DOHH2 (cell line): ENCODE measurements around the gene CDK5RAP2.

Source experiments
- H3F3A ChIP-seq: fragments of 200-600 bp; sonication (generic), shearing (Covaris generic); 2 replicates; pipeline ENCODE4 v1.6.0; 2016; ENCODE audit warnings: antibody characterized with exemption, mild to moderate bottlenecking; ENCODE audit not compliant: control insufficient read depth, insufficient read depth
- H3K27ac ChIP-seq: fragments of 200-600 bp; sonication (generic); 2 replicates; pipeline ENCODE4 v1.5.1; 2014; ENCODE audit warnings: low read depth, mild to moderate bottlenecking, low read length, moderate library complexity
- H3K27me3 ChIP-seq: fragments of 200-600 bp; sonication (generic); 2 replicates; pipeline ENCODE4 v1.6.1; 2014; ENCODE audit warnings: mild to moderate bottlenecking, low read length, mixed read lengths; ENCODE audit not compliant: control insufficient read depth
- H3K36me3 ChIP-seq: fragments of 200-600 bp; sonication (generic); 2 replicates; pipeline ENCODE4 v1.6.1; 2014; ENCODE audit warnings: mild to moderate bottlenecking, low read length, moderate library complexity, mixed read lengths; ENCODE audit not compliant: control insufficient read depth
- H3K4me1 ChIP-seq: fragments of 200-600 bp; sonication (generic); 2 replicates; pipeline ENCODE4 v1.6.1; 2014; ENCODE audit warnings: mild to moderate bottlenecking, low read length, mixed read lengths; ENCODE audit not compliant: control insufficient read depth
- H3K4me2 ChIP-seq: fragments of 200-600 bp; sonication (generic); 2 replicates; pipeline ENCODE4 v1.6.0; 2014; ENCODE audit warnings: mild to moderate bottlenecking, low read length, moderate library complexity
- H3K4me3 ChIP-seq: fragments of 200-600 bp; sonication (generic); 2 replicates; pipeline ENCODE4 v1.5.1; 2014; ENCODE audit warnings: mild to moderate bottlenecking, low read length, mixed read lengths
- H3K79me2 ChIP-seq: fragments of 200-600 bp; sonication (generic); 2 replicates; pipeline ENCODE4 v1.6.1; 2014; ENCODE audit warnings: mild to moderate bottlenecking, low read length, mixed read lengths; ENCODE audit not compliant: control insufficient read depth
- H3K9me2 ChIP-seq: fragments of 200-600 bp; sonication (generic); replicated peaks from 2 replicates; pipeline ENCODE4 v1.6.1; 2014; ENCODE audit warnings: mild to moderate bottlenecking, low read length, mixed read lengths; ENCODE audit not compliant: control insufficient read depth
- H3K9me3 ChIP-seq: fragments of 200-600 bp; sonication (generic); 2 replicates; pipeline ENCODE4 v1.6.1; 2014; ENCODE audit warnings: antibody characterized with exemption, low read length, mixed read lengths; ENCODE audit not compliant: control insufficient read depth, insufficient read depth
- H4K20me1 ChIP-seq: fragments of 200-600 bp; sonication (generic); 2 replicates; pipeline ENCODE4 v1.6.0; 2014; ENCODE audit warnings: low read depth, mild to moderate bottlenecking, antibody characterized with exemption, low read length, moderate library complexity; ENCODE audit not compliant: control insufficient read depth, insufficient read depth
- CTCF ChIP-seq: fragments of 200-600 bp; sonication (generic); IDR thresholded peaks from one replicate; pipeline ENCODE4 v1.5.1; 2014; ENCODE audit warnings: antibody characterized with exemption, mild to moderate bottlenecking, low read depth, low read length; ENCODE audit not compliant: poor library complexity, severe bottlenecking
- EZH2phosphoT487 ChIP-seq: fragments of 200-600 bp; sonication (generic); IDR thresholded peaks from 2 replicates; pipeline ENCODE4 v1.6.1; 2017; ENCODE audit warnings: borderline replicate concordance, mild to moderate bottlenecking, antibody characterized with exemption, low read length, moderate library complexity, mixed read lengths

Gene CDK5RAP2

GRCh38 chr9:120388003-120388855, 191.7 kb downstream of the CDK5RAP2 start:
- peaks cover 42% of the 10 kb centered on the region for H3K36me3 ChIP-seq
- TF ChIP-seq EZH2phosphoT487 (no peak), CTCF (no peak)

GRCh38 chr9:120387257-120388002, 192.5 kb downstream of the CDK5RAP2 start:
- no peak overlapping the region for H3K4me2 ChIP-seq

More at GRCh38 chr9:120388003-120388855, 191.7 kb downstream of the CDK5RAP2 start:
- Histone ChIP-seq H3K9me2 (no peaks in the 10 kb centered on the region), H3K79me2 (no peaks in the 10 kb centered on the region), H3K9me3 (no peaks in the 10 kb centered on the region), H3K27ac (no peak overlapping the region), H4K20me1 (no peaks in the 10 kb centered on the region), H3K27me3 (no peaks in the 10 kb centered on the region), H3K4me1 (no peaks in the 10 kb centered on the region), H3K4me2 (no peak overlapping the region), H3K4me3 (no peak overlapping the region), H3F3A (no peaks in the 10 kb centered on the region)

GRCh38 chr9:120386390-120387131, 193.4 kb downstream of the CDK5RAP2 start:
- Histone ChIP-seq H4K20me1 (no peaks in the 10 kb centered on the region), H3K27me3 (no peaks in the 10 kb centered on the region), H3F3A (no peaks in the 10 kb centered on the region), H3K27ac (no peak overlapping the region), H3K4me2 (no peak overlapping the region), H3K9me2 (no peaks in the 10 kb centered on the region), H3K9me3 (no peaks in the 10 kb centered on the region), H3K4me3 (no peak overlapping the region), H3K36me3 (peaks cover 25% of the 10 kb centered on the region), H3K4me1 (no peaks in the 10 kb centered on the region), H3K79me2 (no peaks in the 10 kb centered on the region)
- TF ChIP-seq EZH2phosphoT487 (no peak), CTCF (no peak)

More at GRCh38 chr9:120387257-120388002, 192.5 kb downstream of the CDK5RAP2 start:
- H3K27ac ChIP-seq, result no peak overlapping the region
- TF ChIP-seq CTCF (no peak), EZH2phosphoT487 (no peak)
- peaks cover 34% of the 10 kb centered on the region for H3K36me3 ChIP-seq
- no peaks in the 10 kb centered on the region for H4K20me1 ChIP-seq
- no peaks in the 10 kb centered on the region for H3K9me3 ChIP-seq
- no peaks in the 10 kb centered on the region for H3K27me3 ChIP-seq
- no peaks in the 10 kb centered on the region for H3K79me2 ChIP-seq
- H3K4me3 ChIP-seq, result no peak overlapping the region
- no peaks in the 10 kb centered on the region for H3K9me2 ChIP-seq
- no peaks in the 10 kb centered on the region for H3K4me1 ChIP-seq
- H3F3A ChIP-seq, result no peaks in the 10 kb centered on the region
